Liver (tissue), 9 donors: Measurements from ENCODE around the gene TXNDC11. TPM values are rescaled to one million over a fixed set of nuclear protein-coding genes. Genes with fewer than 3 reads are reported as not detected.

Experiments
- DNase-seq: peaks from one replicate; pipeline ENCODE4 v3.0.0-alpha.2; 2017; ENCODE audit warnings: low spot score
- H3K27ac ChIP-seq, 2 donors: one replicate each; pipeline ENCODE4 v1.7.0; 2013; ENCODE audit warnings: inconsistent platforms in 2 of 2, low read length in 2 of 2, control low read depth in 1 of 2, low read depth in 1 of 2, mild to moderate bottlenecking in 1 of 2
- H3K27me3 ChIP-seq, 4 donors: one replicate each; pipeline versions ENCODE4 v1.6.1 to v1.7.0; 2013; ENCODE audit warnings: low read length in 3 of 4, inconsistent platforms in 1 of 4, mild to moderate bottlenecking in 1 of 4, moderate library complexity in 1 of 4; ENCODE audit not compliant: control insufficient read depth in 4 of 4, insufficient read depth in 4 of 4
- H3K36me3 ChIP-seq, 4 donors: one replicate each; pipeline versions ENCODE4 v1.6.1 to v1.7.0; 2013; ENCODE audit warnings: low read length in 3 of 4, mild to moderate bottlenecking in 3 of 4, low read depth in 1 of 4, moderate library complexity in 1 of 4; ENCODE audit not compliant: control insufficient read depth in 4 of 4, insufficient read depth in 3 of 4
- H3K4me1 ChIP-seq, 4 donors: one replicate each; pipeline versions ENCODE4 v1.6.1 to v1.7.0; 2013; ENCODE audit warnings: low read length in 3 of 4, mild to moderate bottlenecking in 3 of 4, moderate library complexity in 1 of 4; ENCODE audit not compliant: control insufficient read depth in 4 of 4, insufficient read depth in 4 of 4
- H3K4me3 ChIP-seq, 3 donors: one replicate each; pipeline versions ENCODE4 v1.6.1 to v1.7.0; 2013; ENCODE audit warnings: low read length in 3 of 3, control low read depth in 1 of 3, low read depth in 1 of 3, mild to moderate bottlenecking in 1 of 3
- H3K9ac ChIP-seq, 2 donors: one replicate each; pipeline ENCODE4 v1.7.0; 2013; ENCODE audit warnings: low read length in 2 of 2, mild to moderate bottlenecking in 2 of 2, moderate library complexity in 2 of 2, control low read depth in 1 of 2, low read depth in 1 of 2
- H3K9me3 ChIP-seq, 4 donors: one replicate each; pipeline versions ENCODE4 v1.6.1 to v1.7.0; 2013; ENCODE audit warnings: low read length in 3 of 4; ENCODE audit not compliant: control insufficient read depth in 4 of 4
- ATF3 ChIP-seq: IDR thresholded peaks from 2 replicates; pipeline ENCODE4 v1.6.1; 2016; ENCODE audit warnings: antibody characterized with exemption
- CTCF ChIP-seq: fragments of 150-350 bp; IDR thresholded peaks from 2 replicates; pipeline ENCODE4 v1.5.1; 2017; ENCODE audit warnings: improper control_type of control experiment, low read depth, low read length; ENCODE audit not compliant: missing input control
- EGR1 ChIP-seq, 2 donors: IDR thresholded peaks; 2 replicates each; pipeline ENCODE4 v1.6.1; 2016 to 2018; ENCODE audit warnings: antibody characterized with exemption in 2 of 2, low read depth in 2 of 2
- FOXA1 ChIP-seq: IDR thresholded peaks from 2 replicates; pipeline ENCODE4 v1.6.1; 2016; ENCODE audit warnings: antibody characterized with exemption
- FOXA2 ChIP-seq: IDR thresholded peaks from 2 replicates; pipeline ENCODE4 v1.6.1; 2016; ENCODE audit warnings: antibody characterized with exemption
- GABPA ChIP-seq, 2 donors: IDR thresholded peaks in 1 of 2; conservative IDR thresholded peaks in 1 of 2; 2 replicates each; pipeline ENCODE4 v1.6.1; 2016; ENCODE audit warnings: antibody characterized with exemption in 2 of 2, mild to moderate bottlenecking in 1 of 2, moderate library complexity in 1 of 2
- HNF4A ChIP-seq, 2 donors: conservative IDR thresholded peaks; 2 replicates each; pipeline ENCODE4 v1.6.1; 2016; ENCODE audit warnings: antibody characterized with exemption in 2 of 2, mild to moderate bottlenecking in 2 of 2
- HNF4G ChIP-seq: IDR thresholded peaks from 2 replicates; pipeline ENCODE4 v1.6.1; 2016; ENCODE audit warnings: antibody characterized with exemption
- JUND ChIP-seq, 2 donors: IDR thresholded peaks; 2 replicates each; pipeline ENCODE4 v1.6.1; 2016; ENCODE audit warnings: antibody characterized with exemption in 2 of 2
- NR2F2 ChIP-seq: IDR thresholded peaks from 2 replicates; pipeline ENCODE4 v1.6.1; 2016; ENCODE audit warnings: antibody characterized with exemption
- RAD21 ChIP-seq, 2 donors: IDR thresholded peaks; 2 replicates each; pipeline ENCODE4 v1.6.1; 2016; ENCODE audit warnings: antibody characterized with exemption in 2 of 2, mild to moderate bottlenecking in 2 of 2
- RXRA ChIP-seq, 2 donors: IDR thresholded peaks; 2 replicates each; pipeline ENCODE4 v1.6.1; 2017 to 2018; ENCODE audit warnings: antibody characterized with exemption in 2 of 2, mild to moderate bottlenecking in 1 of 2
- SP1 ChIP-seq: IDR thresholded peaks from 2 replicates; pipeline ENCODE4 v1.6.1; 2018; ENCODE audit warnings: antibody characterized with exemption, mild to moderate bottlenecking
- TAF1 ChIP-seq: conservative IDR thresholded peaks from 2 replicates; pipeline ENCODE4 v1.6.1; 2016; ENCODE audit warnings: antibody characterized with exemption, mild to moderate bottlenecking
- YY1 ChIP-seq: IDR thresholded peaks from 2 replicates; pipeline ENCODE4 v1.6.1; 2016; ENCODE audit warnings: antibody characterized with exemption, mild to moderate bottlenecking
- WGBS: extraction: QIAGEN DNeasy Blood & Tissue Kit; methylation state at CpG from one replicate; pipeline ENCODE4 v1.1.7; 2013; 5-methylcytosine and 5-hydroxymethylcytosine counted together
- polyA plus RNA-seq, 2 donors: library from polyadenylated mRNA; stranded (reverse) in 1 of 2; unstranded in 1 of 2; fragments of 200-250 nt in 1 of 2; fragments of >200 nt in 1 of 2; fragmentation: Nextera tagmentation in 1 of 2; extraction: Ambion mirVana in 1 of 2; gene quantifications; one replicate each; pipeline versions ENCODE4 v1.2.1 to v1.2.3, GENCODE V29; 2013 to 2015
- total RNA-seq, 2 donors: library from RNA; depleted of rRNA; stranded (reverse); fragments of >200 nt; gene quantifications; one replicate each; pipeline ENCODE4 v1.2.3, GENCODE V29; 2014
- TF ChIP-seq, protein P1 (sequence below): IDR thresholded peaks from 2 replicates; pipeline ENCODE4 v1.6.1; 2016; ENCODE audit warnings: antibody characterized with exemption
- TF ChIP-seq, protein P2 (sequence below): IDR thresholded peaks from 2 replicates; pipeline ENCODE4 v1.6.1; 2016; ENCODE audit warnings: antibody characterized with exemption
- TF ChIP-seq, protein P3 (sequence below): IDR thresholded peaks from 2 replicates; pipeline ENCODE4 v1.6.1; 2016; ENCODE audit warnings: antibody characterized with exemption, mild to moderate bottlenecking
- donor health status: healthy.
- donor health status: healthy.
- donor health status: healthy.
- donor health status: healthy.
- donor health status: healthy.

Gene TXNDC11
- total and polyA plus RNA-seq, 4 donors, result 26.4 to 63.5 (median 48.5) TPM

- TF ChIP-seq, protein P1, sequence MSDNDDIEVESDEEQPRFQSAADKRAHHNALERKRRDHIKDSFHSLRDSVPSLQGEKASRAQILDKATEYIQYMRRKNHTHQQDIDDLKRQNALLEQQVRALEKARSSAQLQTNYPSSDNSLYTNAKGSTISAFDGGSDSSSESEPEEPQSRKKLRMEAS, result no peak
Observed at GRCh38 chr16:11638140-11638539, 104.5 kb downstream of the TXNDC11 start (continued).

DNA sequence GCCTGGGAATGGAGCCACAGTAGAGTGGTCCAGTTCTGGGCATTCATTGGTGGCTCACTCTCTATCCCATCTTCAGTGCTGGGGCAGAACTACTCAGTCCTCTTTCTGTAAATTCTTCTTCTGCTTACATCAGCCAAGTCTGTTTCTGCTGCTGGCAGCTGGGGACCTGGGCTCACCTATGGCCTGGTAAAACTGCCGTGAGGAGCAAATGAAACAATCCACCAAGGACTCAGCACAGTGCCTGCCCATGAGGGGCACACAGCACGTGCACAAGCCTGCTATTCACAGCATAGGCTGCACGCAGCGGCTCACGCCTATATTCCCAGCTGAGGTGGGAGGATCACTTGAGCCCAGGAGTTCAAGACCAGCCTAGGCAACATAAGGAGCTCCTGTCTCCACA is 105.3 kb downstream of the TXNDC11 start:
- Histone ChIP-seq H3K27ac (no peak overlapping the region), H3K27me3 (no peaks in the 10 kb centered on the region), H3K4me1 (peaks cover 3 to 17% (median 11%) of the 10 kb centered on the region in 4 donors), H3K9me3 (no peaks in the 10 kb centered on the region), H3K9ac (no peak overlapping the region), H3K36me3 (no peaks in the 10 kb centered on the region), H3K4me3 (no peak overlapping the region)
- no peak for DNase-seq
- TF ChIP-seq, protein P2, sequence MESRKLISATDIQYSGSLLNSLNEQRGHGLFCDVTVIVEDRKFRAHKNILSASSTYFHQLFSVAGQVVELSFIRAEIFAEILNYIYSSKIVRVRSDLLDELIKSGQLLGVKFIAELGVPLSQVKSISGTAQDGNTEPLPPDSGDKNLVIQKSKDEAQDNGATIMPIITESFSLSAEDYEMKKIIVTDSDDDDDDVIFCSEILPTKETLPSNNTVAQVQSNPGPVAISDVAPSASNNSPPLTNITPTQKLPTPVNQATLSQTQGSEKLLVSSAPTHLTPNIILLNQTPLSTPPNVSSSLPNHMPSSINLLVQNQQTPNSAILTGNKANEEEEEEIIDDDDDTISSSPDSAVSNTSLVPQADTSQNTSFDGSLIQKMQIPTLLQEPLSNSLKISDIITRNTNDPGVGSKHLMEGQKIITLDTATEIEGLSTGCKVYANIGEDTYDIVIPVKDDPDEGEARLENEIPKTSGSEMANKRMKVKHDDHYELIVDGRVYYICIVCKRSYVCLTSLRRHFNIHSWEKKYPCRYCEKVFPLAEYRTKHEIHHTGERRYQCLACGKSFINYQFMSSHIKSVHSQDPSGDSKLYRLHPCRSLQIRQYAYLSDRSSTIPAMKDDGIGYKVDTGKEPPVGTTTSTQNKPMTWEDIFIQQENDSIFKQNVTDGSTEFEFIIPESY, result no peak
- TF ChIP-seq TAF1 (no peak), RXRA (IDR thresholded peaks at IDR 0.05) (no peak), FOXA2 (no peak), HNF4G (no peak), RAD21 (IDR thresholded peaks at IDR 0.05) (no peak), JUND (IDR thresholded peaks at IDR 0.05) (no peak), ATF3 (no peak), FOXA1 (no peak), GABPA (IDR thresholded peaks at IDR 0.05 in 1 of 2, conservative IDR thresholded peaks at IDR 0.05 in 1 of 2) (no peak), YY1 (no peak), HNF4A (conservative IDR thresholded peaks at IDR 0.05) (no peak), EGR1 (IDR thresholded peaks at IDR 0.05; ENCODE audit: low read depth in 2 of 2) (no peak), CTCF (no peak), SP1 (no peak), NR2F2 (no peak)
- TF ChIP-seq, protein P1, result no peak
- TF ChIP-seq, protein P3, sequence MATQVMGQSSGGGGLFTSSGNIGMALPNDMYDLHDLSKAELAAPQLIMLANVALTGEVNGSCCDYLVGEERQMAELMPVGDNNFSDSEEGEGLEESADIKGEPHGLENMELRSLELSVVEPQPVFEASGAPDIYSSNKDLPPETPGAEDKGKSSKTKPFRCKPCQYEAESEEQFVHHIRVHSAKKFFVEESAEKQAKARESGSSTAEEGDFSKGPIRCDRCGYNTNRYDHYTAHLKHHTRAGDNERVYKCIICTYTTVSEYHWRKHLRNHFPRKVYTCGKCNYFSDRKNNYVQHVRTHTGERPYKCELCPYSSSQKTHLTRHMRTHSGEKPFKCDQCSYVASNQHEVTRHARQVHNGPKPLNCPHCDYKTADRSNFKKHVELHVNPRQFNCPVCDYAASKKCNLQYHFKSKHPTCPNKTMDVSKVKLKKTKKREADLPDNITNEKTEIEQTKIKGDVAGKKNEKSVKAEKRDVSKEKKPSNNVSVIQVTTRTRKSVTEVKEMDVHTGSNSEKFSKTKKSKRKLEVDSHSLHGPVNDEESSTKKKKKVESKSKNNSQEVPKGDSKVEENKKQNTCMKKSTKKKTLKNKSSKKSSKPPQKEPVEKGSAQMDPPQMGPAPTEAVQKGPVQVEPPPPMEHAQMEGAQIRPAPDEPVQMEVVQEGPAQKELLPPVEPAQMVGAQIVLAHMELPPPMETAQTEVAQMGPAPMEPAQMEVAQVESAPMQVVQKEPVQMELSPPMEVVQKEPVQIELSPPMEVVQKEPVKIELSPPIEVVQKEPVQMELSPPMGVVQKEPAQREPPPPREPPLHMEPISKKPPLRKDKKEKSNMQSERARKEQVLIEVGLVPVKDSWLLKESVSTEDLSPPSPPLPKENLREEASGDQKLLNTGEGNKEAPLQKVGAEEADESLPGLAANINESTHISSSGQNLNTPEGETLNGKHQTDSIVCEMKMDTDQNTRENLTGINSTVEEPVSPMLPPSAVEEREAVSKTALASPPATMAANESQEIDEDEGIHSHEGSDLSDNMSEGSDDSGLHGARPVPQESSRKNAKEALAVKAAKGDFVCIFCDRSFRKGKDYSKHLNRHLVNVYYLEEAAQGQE, result no peak
- WGBS, result 92% methylated on average over 5 of the region's 5 CpGs
